GM12874 (cell line): ENCODE data around the gene CACNA1B.

Experiments
- TF ChIP-seq, protein P1 (sequence below): IDR thresholded peaks from 2 replicates; pipeline ENCODE4 v1.5.1; 2011; ENCODE audit warnings: low read depth, mild to moderate bottlenecking, control low read depth, low read length, moderate library complexity; ENCODE audit not compliant: insufficient read depth

CACNA1B gene

GRCh38 chr9:137843355-137843754 is 34.2 kb upstream of the CACNA1B start:
- TF ChIP-seq, protein P1, sequence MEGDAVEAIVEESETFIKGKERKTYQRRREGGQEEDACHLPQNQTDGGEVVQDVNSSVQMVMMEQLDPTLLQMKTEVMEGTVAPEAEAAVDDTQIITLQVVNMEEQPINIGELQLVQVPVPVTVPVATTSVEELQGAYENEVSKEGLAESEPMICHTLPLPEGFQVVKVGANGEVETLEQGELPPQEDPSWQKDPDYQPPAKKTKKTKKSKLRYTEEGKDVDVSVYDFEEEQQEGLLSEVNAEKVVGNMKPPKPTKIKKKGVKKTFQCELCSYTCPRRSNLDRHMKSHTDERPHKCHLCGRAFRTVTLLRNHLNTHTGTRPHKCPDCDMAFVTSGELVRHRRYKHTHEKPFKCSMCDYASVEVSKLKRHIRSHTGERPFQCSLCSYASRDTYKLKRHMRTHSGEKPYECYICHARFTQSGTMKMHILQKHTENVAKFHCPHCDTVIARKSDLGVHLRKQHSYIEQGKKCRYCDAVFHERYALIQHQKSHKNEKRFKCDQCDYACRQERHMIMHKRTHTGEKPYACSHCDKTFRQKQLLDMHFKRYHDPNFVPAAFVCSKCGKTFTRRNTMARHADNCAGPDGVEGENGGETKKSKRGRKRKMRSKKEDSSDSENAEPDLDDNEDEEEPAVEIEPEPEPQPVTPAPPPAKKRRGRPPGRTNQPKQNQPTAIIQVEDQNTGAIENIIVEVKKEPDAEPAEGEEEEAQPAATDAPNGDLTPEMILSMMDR, result no peak

- TF ChIP-seq, protein P1, result no peak
Observed at GRCh38 chr9:137851516-137852267, 25.9 kb upstream of the CACNA1B start.

GRCh38 chr9:137853392-137853995 is 24.1 kb upstream of the CACNA1B start:
- TF ChIP-seq, protein P1, result no peak

- TF ChIP-seq, protein P1, result no peak
Observed at GRCh38 chr9:137860361-137860760, 17.2 kb upstream of the CACNA1B start.

- TF ChIP-seq, protein P1, result no peak
Observed at GRCh38 chr9:137865581-137866145, 11.9 kb upstream of the CACNA1B start.

DNA sequence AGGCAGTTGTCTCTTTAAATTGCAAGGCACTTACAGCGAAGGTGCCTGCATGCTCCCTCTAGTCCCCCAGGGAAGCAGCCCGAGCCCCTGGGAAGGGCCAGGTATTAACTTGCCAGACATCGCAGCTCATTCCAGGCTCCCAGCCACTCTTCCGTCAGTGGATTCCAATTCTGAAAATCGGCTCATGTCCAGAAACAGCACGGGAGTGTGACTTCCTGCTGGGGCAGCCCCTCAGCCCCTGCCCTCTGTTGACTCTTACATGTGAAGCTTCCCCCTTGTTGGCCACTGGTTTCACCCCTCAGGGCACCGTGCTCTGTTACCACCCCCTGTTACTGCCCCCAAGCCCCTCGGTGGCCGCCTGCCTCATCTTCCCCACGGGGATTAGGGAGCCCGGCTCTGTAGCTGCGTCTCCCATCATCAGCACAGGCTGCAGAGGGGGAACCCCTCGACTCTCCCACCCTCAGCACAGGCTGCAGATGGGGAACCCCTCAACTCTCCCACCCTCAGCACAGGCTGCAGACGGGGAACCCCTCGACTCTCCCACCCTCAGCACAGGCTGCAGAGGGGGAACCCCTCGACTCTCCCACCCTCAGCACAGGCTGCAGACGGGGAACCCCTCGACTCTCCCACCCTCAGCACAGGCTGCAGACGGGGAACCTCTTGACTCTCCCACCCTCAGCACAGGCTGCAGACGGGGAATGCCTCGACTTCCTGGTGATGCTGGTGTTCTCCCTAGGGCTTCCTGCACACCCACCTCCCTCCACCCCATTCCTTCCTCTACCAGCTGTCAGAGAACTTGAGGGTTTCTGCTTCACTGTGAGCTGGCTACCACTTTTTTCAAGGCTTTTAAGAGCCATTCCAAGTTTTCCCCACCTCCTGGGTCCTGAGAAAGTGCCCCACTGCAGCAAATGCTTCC is 11.1 kb upstream of the CACNA1B start:
- TF ChIP-seq, protein P1, result no peak

- TF ChIP-seq, protein P1, result no peak
Observed at GRCh38 chr9:137870432-137870831, 7.2 kb upstream of the CACNA1B start.
